Activated CD8-positive, alpha-beta T cell treated with anti-CD3 and anti-CD28 coated beads for 36 hours (primary cell): ENCODE measurements around the gene RPS6KA5. TPM values are rescaled to one million over a fixed set of nuclear protein-coding genes. Genes with fewer than 3 reads are reported as not detected.

Experiments
- ATAC-seq: fragments of 200-7000 bp; cut with Tn5 transposase; one replicate; pipeline ENCODE4 v1.10.0; 2021; ENCODE audit warnings: mild to moderate bottlenecking, moderate library complexity
- CTCF ChIA-PET: fragments of 350-600 bp; sonication (Branson Sonifier 250); formaldehyde crosslinking; loops from one replicate; lab custom pipeline; 2021; ENCODE audit warnings: antibody characterized with exemption; lab: Charles Lee
- POLR2A ChIA-PET: fragments of 350-600 bp; sonication (Branson Sonifier 250); formaldehyde crosslinking; loops from one replicate; lab custom pipeline; 2021; ENCODE audit warnings: antibody characterized with exemption; lab: Charles Lee
- DNase-seq: peaks from one replicate; pipeline ENCODE4 v3.0.0-alpha.2; 2020
- H3K27ac Mint-ChIP-seq: one replicate; pipeline ENCODE4 v1.8.0; 2021; ENCODE audit warnings: mild to moderate bottlenecking, mixed read lengths
- H3K27me3 Mint-ChIP-seq: one replicate; pipeline ENCODE4 v1.8.0; 2021; ENCODE audit warnings: mixed read lengths
- H3K36me3 Mint-ChIP-seq: one replicate; pipeline ENCODE4 v1.8.0; 2021; ENCODE audit warnings: low read depth, mixed read lengths
- H3K4me1 Mint-ChIP-seq: one replicate; pipeline ENCODE4 v1.8.0; 2021; ENCODE audit warnings: low read depth, mixed read lengths
- H3K4me3 Mint-ChIP-seq: one replicate; pipeline ENCODE4 v1.8.0; 2021; ENCODE audit warnings: mild to moderate bottlenecking, moderate library complexity, mixed read lengths
- H3K9me3 Mint-ChIP-seq: one replicate; pipeline ENCODE4 v1.8.0; 2021; ENCODE audit warnings: mixed read lengths
- intact Hi-C: fragments of 100-400 bp; cut with micrococcal nuclease; formaldehyde crosslinking; loops from one replicate; pipeline ENCODE4 v1.10.0; 2022
- total RNA-seq, 2 experiments: library from RNA; stranded (reverse); gene quantifications; one replicate each; pipeline ENCODE4 v1.2.3, GENCODE V29; 2021
- TF ChIP-seq, protein P1 (sequence below): fragments of 200-600 bp; IDR thresholded peaks from one replicate; pipeline ENCODE4 v1.8.0; 2022; ENCODE audit warnings: antibody characterized with exemption, mild to moderate bottlenecking

Gene RPS6KA5
- total RNA-seq, 2 experiments from 2014 or later, result 12.8 to 12.9 TPM

DNA sequence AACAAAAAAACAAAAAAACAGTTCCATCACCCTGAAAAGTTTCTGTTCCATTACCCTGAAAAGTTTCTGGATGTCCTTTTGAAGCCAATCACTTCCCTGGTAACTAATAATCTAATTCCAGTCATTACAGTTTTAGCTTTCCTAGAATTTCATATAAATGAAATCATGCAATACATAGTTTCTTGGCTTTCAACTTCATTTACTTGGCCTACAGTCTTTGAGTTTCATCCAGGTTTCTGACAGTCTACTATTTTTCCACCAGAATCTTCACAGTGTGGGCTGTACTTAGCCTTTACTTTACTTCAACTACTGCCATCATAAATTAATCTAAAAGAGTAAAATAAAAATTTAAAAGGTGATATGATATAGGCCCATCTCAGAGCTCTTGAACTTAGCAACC is 55.5 kb downstream of the RPS6KA5 start:
- ChIA-PET CTCF (no interaction called here), POLR2A (interaction anchor here (0.9 kb wide), 1 partner anchor 109 kb away, joined by 4 read pairs; the partner anchor contains the start of gene DGLUCY)
- Mint-ChIP-seq H3K27ac (no peak overlapping the region), H3K4me3 (no peak overlapping the region), H3K9me3 (no peaks in the 10 kb centered on the region), H3K36me3 (peaks cover 1% of the 10 kb centered on the region), H3K27me3 (no peaks in the 10 kb centered on the region), H3K4me1 (peaks cover 38% of the 10 kb centered on the region)
- DNase-seq (no peak), ATAC-seq (no peak)
- intact Hi-C loops, result no loop called here
- TF ChIP-seq, protein P1, sequence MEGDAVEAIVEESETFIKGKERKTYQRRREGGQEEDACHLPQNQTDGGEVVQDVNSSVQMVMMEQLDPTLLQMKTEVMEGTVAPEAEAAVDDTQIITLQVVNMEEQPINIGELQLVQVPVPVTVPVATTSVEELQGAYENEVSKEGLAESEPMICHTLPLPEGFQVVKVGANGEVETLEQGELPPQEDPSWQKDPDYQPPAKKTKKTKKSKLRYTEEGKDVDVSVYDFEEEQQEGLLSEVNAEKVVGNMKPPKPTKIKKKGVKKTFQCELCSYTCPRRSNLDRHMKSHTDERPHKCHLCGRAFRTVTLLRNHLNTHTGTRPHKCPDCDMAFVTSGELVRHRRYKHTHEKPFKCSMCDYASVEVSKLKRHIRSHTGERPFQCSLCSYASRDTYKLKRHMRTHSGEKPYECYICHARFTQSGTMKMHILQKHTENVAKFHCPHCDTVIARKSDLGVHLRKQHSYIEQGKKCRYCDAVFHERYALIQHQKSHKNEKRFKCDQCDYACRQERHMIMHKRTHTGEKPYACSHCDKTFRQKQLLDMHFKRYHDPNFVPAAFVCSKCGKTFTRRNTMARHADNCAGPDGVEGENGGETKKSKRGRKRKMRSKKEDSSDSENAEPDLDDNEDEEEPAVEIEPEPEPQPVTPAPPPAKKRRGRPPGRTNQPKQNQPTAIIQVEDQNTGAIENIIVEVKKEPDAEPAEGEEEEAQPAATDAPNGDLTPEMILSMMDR, result no peak

DNA sequence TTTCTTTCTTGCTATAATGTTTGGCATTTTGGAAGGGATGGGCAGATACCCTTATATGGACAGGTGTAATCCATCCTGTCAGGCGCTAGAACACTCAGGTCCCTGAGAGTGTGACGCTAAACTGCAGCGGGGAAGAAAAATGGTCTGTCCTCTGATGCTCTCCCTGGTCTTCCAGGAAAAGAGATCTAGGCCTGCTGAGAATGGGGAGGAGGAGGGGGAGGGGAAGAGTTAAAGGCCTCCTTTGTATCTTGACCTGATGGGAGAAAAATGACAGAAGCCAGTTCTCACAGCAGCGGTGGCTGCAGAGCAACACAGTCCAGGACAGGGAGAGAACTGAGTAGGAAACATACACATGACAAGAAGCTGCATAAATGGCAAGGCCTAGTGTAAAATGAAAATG is 61.1 kb downstream of the RPS6KA5 start:
- peaks cover 15% of the 10 kb centered on the region for H3K4me1 Mint-ChIP-seq
- CTCF ChIA-PET, result interaction anchor here (0.8 to 1.3 kb wide), 4 partner anchors 10 to 178 kb away, joined by 3 to 5 read pairs (median 3); no protein-coding TSS in a partner anchor
- H3K9me3 Mint-ChIP-seq, result no peaks in the 10 kb centered on the region
- TF ChIP-seq, protein P1, result no peak
- peaks cover 16% of the 10 kb centered on the region for H3K36me3 Mint-ChIP-seq
- H3K4me3 Mint-ChIP-seq, result no peak overlapping the region
- intact Hi-C loops, result no loop called here
- H3K27ac Mint-ChIP-seq, result no peak overlapping the region
- DNase-seq, result no peak
- no peaks in the 10 kb centered on the region for H3K27me3 Mint-ChIP-seq
- ATAC-seq, result no peak
- POLR2A ChIA-PET, result no interaction called here

DNA sequence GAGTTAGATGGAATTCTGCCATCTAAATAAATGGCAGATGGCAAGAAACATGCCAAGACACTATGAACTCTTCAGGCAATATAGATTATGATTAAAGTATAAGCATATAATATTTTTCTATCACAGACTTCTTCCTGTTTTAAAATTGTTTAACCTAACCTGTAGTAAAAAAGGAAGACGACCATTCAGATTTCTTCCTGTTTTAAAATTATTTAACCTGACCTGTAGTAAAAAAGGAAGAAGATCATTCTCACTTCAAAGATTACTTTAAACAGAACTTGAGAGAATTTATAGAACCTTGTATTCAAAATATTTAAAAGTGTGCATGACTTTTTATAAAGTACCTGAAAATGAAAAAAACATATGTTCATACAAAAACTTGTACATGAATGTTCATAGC is 63.5 kb downstream of the RPS6KA5 start:
- ChIA-PET CTCF (no interaction called here), POLR2A (no interaction called here)
- TF ChIP-seq, protein P1, result no peak
- H3K4me1 Mint-ChIP-seq, result peaks cover 26% of the 10 kb centered on the region
- no peak overlapping the region for H3K4me3 Mint-ChIP-seq
- no peak for DNase-seq
- no peak overlapping the region for H3K27ac Mint-ChIP-seq
- intact Hi-C loops, result no loop called here
- no peak for ATAC-seq
- no peaks in the 10 kb centered on the region for H3K9me3 Mint-ChIP-seq
- H3K27me3 Mint-ChIP-seq, result no peaks in the 10 kb centered on the region
- peaks cover 27% of the 10 kb centered on the region for H3K36me3 Mint-ChIP-seq

DNA sequence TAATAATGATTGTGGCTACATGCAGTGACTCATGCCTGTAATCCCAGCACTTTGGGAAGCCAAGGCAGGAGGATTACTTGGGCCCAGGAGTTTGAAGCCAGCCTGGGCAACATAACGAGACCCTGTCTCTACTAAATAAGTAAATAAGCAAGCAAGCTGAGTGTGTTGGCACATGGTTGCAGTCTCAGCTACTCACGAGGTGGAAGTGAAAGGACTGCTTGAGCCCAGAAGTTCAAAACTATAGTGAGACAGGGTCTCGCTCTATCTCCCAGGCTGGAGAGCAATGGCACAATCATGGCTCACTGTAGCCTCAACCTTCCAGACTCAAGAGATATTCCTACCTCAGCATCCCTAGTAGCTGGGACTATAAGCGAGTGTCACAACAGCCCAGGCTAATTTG is 64.7 kb downstream of the RPS6KA5 start:
- no peaks in the 10 kb centered on the region for H3K9me3 Mint-ChIP-seq
- H3K4me3 Mint-ChIP-seq, result no peak overlapping the region
- H3K27me3 Mint-ChIP-seq, result no peaks in the 10 kb centered on the region
- CTCF ChIA-PET, result no interaction called here
- peaks cover 31% of the 10 kb centered on the region for H3K36me3 Mint-ChIP-seq
- DNase-seq (no peak), ATAC-seq (no peak)
- TF ChIP-seq, protein P1, result no peak
- peaks cover 33% of the 10 kb centered on the region for H3K4me1 Mint-ChIP-seq
- no peak overlapping the region for H3K27ac Mint-ChIP-seq
- POLR2A ChIA-PET, result no interaction called here
- intact Hi-C loops, result no loop called here

DNA sequence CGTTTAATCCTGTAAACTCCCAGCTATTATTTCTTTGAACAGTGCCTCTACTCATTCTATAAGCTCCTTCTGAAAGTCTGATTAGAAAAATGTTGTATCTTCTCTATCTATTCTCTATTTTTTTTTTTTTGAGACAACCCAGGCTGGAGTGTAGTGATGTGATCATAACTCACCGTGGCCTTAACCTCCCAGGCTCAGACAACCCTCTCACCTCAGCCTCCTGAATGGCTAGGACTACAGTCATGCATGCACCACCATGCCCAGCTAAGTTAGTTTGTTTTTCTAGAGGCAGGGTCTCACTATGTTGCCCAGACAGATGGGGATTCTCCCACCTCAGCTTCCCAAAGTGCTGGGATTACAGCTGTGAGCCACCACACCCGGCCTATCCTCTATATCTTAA is 66.6 kb downstream of the RPS6KA5 start:
- H3K27me3 Mint-ChIP-seq, result no peaks in the 10 kb centered on the region
- POLR2A ChIA-PET, result interaction anchor here (0.6 to 0.8 kb wide), 3 partner anchors 15 to 919 kb away, joined by 3 read pairs; no protein-coding TSS in a partner anchor
- H3K9me3 Mint-ChIP-seq, result no peaks in the 10 kb centered on the region

More for the DNA sequence above, 66.6 kb downstream of the RPS6KA5 start:
- intact Hi-C loops, result no loop called here
- Mint-ChIP-seq H3K36me3 (peaks cover 29% of the 10 kb centered on the region), H3K4me1 (peaks cover 38% of the 10 kb centered on the region), H3K27ac (peak overlapping the region; percentile 32), H3K4me3 (no peak overlapping the region)
- CTCF ChIA-PET, result interaction anchor here (0.7 to 0.8 kb wide), 2 partner anchors 10 to 65 kb away, joined by 3 read pairs; no protein-coding TSS in a partner anchor
- TF ChIP-seq, protein P1, result no peak
- no peak for ATAC-seq
- no peak for DNase-seq
